ENCODE data around the gene PRKAA2.

DNA sequence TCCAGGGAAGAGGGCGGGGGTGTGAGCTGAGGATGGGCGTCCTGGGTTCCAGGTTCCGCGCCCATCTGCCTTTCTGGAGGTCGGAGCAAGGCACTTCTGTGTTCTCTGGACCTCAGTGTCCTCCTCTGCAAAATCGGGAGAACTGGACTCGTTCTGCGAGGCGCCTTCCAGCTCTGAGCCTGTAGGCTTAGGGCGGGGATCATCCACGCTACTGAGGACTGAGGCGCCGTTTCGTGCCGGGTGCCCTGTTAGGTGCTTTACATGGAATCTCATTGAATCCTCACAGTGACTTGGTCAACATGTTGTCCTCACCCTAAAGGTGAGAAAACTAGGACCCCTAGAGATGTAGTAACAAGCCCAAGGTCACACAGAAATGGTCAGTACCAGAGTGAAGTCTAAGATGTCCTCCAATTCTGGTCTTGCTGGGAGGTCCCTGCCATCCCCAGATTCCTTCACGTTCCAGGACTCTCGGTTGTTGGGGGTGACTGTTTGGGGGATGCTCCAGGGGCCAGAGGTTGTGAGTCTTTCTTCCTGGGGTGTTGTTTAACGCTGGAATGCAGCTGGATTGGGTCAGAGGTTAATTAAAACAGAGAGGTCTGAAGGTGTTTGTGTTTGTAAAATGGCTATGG lies 677 bp downstream of the PRKAA2 start:
- TF ChIP-seq, protein P1, sequence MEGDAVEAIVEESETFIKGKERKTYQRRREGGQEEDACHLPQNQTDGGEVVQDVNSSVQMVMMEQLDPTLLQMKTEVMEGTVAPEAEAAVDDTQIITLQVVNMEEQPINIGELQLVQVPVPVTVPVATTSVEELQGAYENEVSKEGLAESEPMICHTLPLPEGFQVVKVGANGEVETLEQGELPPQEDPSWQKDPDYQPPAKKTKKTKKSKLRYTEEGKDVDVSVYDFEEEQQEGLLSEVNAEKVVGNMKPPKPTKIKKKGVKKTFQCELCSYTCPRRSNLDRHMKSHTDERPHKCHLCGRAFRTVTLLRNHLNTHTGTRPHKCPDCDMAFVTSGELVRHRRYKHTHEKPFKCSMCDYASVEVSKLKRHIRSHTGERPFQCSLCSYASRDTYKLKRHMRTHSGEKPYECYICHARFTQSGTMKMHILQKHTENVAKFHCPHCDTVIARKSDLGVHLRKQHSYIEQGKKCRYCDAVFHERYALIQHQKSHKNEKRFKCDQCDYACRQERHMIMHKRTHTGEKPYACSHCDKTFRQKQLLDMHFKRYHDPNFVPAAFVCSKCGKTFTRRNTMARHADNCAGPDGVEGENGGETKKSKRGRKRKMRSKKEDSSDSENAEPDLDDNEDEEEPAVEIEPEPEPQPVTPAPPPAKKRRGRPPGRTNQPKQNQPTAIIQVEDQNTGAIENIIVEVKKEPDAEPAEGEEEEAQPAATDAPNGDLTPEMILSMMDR (conservative IDR thresholded peaks at IDR 0.05 in 1 of 2, IDR thresholded peaks at IDR 0.05 in 1 of 2; ENCODE audit: low read depth in 1 of 2, low read length in 2 of 2): no peak
- no peak for TF ChIP-seq EZH2 (IDR thresholded peaks at IDR 0.05; ENCODE audit: low read length, missing control alignments)
